ENCODE measurements around the gene HOXA3.
A peak's percentile ranks its signal among the peaks of the same experiment; 100 is the strongest.

The HOXA3 gene

GRCh38 chr7:27073076-27073475 lies 79.3 kb downstream of the HOXA3 start:
- peak; percentile 95 for DNase-seq

DNA sequence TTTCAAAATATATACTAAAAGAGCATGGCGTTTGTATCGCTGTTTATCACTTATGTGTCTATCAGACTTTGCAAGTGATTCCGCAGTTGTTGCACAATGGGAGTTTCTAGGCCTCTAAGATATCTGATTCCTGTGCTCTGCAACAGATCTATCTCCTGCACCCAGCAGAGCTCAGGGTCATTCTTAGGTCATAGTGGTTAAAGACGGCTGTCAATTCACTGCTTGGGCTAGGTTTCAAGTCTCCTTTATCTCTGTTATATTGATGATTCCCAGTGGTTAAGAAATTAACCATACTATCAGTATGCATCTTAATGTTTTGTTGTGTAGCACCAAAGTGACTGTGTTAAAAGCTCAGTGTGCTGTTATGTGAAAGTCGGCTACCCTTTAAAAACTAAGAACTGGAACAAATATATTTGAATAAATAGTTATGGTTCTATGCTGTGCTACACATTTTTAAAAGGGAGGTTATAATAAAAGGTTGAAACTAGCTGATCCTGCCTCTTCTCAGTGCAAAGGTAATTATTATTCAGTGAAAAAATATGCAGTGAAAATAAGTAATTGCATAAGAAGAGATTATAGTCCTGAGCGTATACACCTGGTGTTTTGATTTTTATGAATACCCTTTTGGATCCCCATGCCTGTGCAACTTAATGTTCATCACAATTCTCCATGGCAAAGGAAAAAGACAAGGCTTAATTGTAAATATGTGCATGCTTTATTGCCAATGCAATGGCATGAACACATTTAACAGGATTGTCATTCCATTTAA lies 80.6 kb downstream of the HOXA3 start:
- peak; percentile 86 for DNase-seq

DNA sequence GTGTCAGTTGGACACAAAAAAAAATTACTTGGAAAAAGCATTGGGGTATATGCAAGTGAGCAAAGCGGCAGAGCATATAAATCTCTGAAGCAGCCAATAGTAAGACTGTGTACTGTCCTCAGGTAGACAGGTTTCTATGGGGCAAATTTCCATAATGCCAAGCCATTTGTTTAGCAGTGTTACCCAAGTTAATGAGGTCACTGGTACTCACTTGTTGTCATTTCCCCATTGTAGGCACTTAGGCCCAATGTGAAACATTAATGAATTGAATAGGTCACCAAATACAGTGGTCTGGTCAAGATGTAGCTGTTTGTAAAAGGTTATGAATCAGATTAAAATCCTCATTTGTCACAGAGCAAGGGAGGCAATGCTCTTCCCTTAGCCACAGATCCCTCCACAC lies 84.1 kb downstream of the HOXA3 start:
- DNase-seq, result no peak

- peak; percentile 30 for DNase-seq
Observed at GRCh38 chr7:27066148-27066547, 86.2 kb downstream of the HOXA3 start.

GRCh38 chr7:27065709-27066108 lies 86.7 kb downstream of the HOXA3 start:
- no peak for DNase-seq

- no peak for DNase-seq
Observed at GRCh38 chr7:27064661-27065060, 87.7 kb downstream of the HOXA3 start.

GRCh38 chr7:27064159-27064558 lies 88.2 kb downstream of the HOXA3 start:
- DNase-seq, result peak; percentile 57

- DNase-seq, result no peak
Observed at GRCh38 chr7:27062946-27063345, 89.4 kb downstream of the HOXA3 start.

Measured in NCI-H69 (cell line).